Activated CD8-positive, alpha-beta T cell treated with anti-CD3 and anti-CD28 coated beads for 36 hours (primary cell): Measurements from ENCODE around the gene C7orf33. TPM values are rescaled to one million over a fixed set of nuclear protein-coding genes. Genes with fewer than 3 reads are reported as not detected.

Experiments
- ATAC-seq: fragments of 200-7000 bp; cut with Tn5 transposase; one replicate; pipeline ENCODE4 v1.10.0; 2021; ENCODE audit warnings: mild to moderate bottlenecking, moderate library complexity
- CTCF ChIA-PET: fragments of 350-600 bp; sonication (Branson Sonifier 250); formaldehyde crosslinking; loops from one replicate; lab custom pipeline; 2021; ENCODE audit warnings: antibody characterized with exemption; lab: Charles Lee
- POLR2A ChIA-PET: fragments of 350-600 bp; sonication (Branson Sonifier 250); formaldehyde crosslinking; loops from one replicate; lab custom pipeline; 2021; ENCODE audit warnings: antibody characterized with exemption; lab: Charles Lee
- DNase-seq: peaks from one replicate; pipeline ENCODE4 v3.0.0-alpha.2; 2020
- H3K27ac Mint-ChIP-seq: one replicate; pipeline ENCODE4 v1.8.0; 2021; ENCODE audit warnings: mild to moderate bottlenecking, mixed read lengths
- H3K27me3 Mint-ChIP-seq: one replicate; pipeline ENCODE4 v1.8.0; 2021; ENCODE audit warnings: mixed read lengths
- H3K36me3 Mint-ChIP-seq: one replicate; pipeline ENCODE4 v1.8.0; 2021; ENCODE audit warnings: low read depth, mixed read lengths
- H3K4me1 Mint-ChIP-seq: one replicate; pipeline ENCODE4 v1.8.0; 2021; ENCODE audit warnings: low read depth, mixed read lengths
- H3K4me3 Mint-ChIP-seq: one replicate; pipeline ENCODE4 v1.8.0; 2021; ENCODE audit warnings: mild to moderate bottlenecking, moderate library complexity, mixed read lengths
- H3K9me3 Mint-ChIP-seq: one replicate; pipeline ENCODE4 v1.8.0; 2021; ENCODE audit warnings: mixed read lengths
- intact Hi-C: fragments of 100-400 bp; cut with micrococcal nuclease; formaldehyde crosslinking; loops from one replicate; pipeline ENCODE4 v1.10.0; 2022
- total RNA-seq, 2 experiments: library from RNA; stranded (reverse); gene quantifications; one replicate each; pipeline ENCODE4 v1.2.3, GENCODE V29; 2021
- TF ChIP-seq, protein P1 (sequence below): fragments of 200-600 bp; IDR thresholded peaks from one replicate; pipeline ENCODE4 v1.8.0; 2022; ENCODE audit warnings: antibody characterized with exemption, mild to moderate bottlenecking

Gene C7orf33
- total RNA-seq, 2 experiments from 2014 or later: not detected

DNA sequence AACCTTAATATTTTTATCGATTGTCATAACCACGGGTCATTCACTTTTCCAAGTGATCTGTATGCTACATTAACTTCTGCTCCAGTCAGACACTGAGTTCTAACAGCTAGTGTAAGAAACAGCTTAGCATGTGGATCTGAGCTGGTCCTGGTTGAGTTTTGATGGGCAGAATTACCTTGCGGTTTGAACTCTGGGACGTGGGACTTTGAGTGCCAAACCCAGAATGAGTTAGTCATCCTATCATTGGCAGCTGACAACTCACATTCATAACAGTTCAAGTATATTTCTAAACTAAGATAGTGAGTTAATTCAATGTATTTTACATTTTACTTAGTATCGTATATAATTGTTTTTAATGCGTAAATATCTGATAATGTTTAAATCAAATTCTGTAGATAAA lies 43.2 kb downstream of the C7orf33 start:
- peaks cover 4% of the 10 kb centered on the region for H3K9me3 Mint-ChIP-seq
- H3K4me1 Mint-ChIP-seq: peaks cover 16% of the 10 kb centered on the region
- peaks cover 2% of the 10 kb centered on the region for H3K36me3 Mint-ChIP-seq
- H3K27me3 Mint-ChIP-seq: peaks cover 7% of the 10 kb centered on the region
- H3K27ac Mint-ChIP-seq: no peak overlapping the region
- CTCF ChIA-PET: interaction anchor here (1.4 kb wide), 1 partner anchor 20 kb away, joined by 4 read pairs; no protein-coding TSS in a partner anchor
- ATAC-seq (no peak), DNase-seq (no peak)
- TF ChIP-seq, protein P1, sequence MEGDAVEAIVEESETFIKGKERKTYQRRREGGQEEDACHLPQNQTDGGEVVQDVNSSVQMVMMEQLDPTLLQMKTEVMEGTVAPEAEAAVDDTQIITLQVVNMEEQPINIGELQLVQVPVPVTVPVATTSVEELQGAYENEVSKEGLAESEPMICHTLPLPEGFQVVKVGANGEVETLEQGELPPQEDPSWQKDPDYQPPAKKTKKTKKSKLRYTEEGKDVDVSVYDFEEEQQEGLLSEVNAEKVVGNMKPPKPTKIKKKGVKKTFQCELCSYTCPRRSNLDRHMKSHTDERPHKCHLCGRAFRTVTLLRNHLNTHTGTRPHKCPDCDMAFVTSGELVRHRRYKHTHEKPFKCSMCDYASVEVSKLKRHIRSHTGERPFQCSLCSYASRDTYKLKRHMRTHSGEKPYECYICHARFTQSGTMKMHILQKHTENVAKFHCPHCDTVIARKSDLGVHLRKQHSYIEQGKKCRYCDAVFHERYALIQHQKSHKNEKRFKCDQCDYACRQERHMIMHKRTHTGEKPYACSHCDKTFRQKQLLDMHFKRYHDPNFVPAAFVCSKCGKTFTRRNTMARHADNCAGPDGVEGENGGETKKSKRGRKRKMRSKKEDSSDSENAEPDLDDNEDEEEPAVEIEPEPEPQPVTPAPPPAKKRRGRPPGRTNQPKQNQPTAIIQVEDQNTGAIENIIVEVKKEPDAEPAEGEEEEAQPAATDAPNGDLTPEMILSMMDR: no peak
- intact Hi-C loops: no loop called here
- POLR2A ChIA-PET: no interaction called here
- no peak overlapping the region for H3K4me3 Mint-ChIP-seq

DNA sequence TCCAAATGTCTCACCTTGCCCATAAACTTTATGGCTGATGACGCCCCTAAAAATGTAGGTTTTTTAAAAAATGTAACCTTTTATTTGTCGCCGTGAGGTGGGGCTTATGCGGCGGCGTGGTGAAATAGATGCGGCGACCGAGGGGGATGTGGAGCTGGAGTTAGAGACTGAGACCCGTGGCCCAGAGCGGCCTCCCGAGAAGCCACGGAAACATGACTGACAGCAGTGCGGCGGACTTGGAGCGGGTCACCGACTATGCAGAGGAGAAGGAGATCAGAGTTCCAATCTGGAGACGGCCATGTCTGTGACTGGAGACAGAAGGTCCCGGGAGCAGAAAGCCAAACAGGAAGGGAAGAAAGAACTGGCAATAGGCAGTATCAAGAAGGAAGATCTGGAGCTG lies 46.5 kb downstream of the C7orf33 start:
- Mint-ChIP-seq H3K36me3 (peaks cover 2% of the 10 kb centered on the region), H3K4me1 (peaks cover 8% of the 10 kb centered on the region), H3K4me3 (no peak overlapping the region), H3K27ac (no peak overlapping the region), H3K27me3 (no peaks in the 10 kb centered on the region), H3K9me3 (peaks cover 4% of the 10 kb centered on the region)
- DNase-seq (no peak), ATAC-seq (no peak)
- ChIA-PET CTCF (no interaction called here), POLR2A (no interaction called here)
- intact Hi-C loops: no loop called here
- TF ChIP-seq, protein P1: no peak

DNA sequence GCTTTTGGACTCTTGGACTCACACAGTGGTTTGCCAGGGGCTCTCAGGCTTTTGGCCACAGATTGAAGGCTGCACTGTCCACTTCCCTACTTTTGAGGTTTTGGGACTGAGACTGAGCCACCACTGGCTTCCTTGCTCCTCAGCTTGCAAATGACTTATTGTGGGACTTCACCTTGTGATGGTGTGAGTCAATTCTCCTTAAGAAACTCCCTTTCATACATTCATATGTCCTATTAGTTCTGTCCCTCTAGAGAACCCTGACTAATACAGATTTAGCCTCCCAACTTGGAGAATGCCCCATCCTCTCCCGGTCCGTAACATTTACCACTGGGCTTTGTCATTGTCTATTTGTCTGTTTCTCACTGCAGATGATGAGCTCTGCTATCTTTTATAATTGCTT lies 55.3 kb downstream of the C7orf33 start:
- intact Hi-C loops: no loop called here
- peaks cover 12% of the 10 kb centered on the region for H3K27me3 Mint-ChIP-seq
- no peaks in the 10 kb centered on the region for H3K4me1 Mint-ChIP-seq
- no peak overlapping the region for H3K4me3 Mint-ChIP-seq
- DNase-seq (no peak), ATAC-seq (no peak)
- H3K27ac Mint-ChIP-seq: no peak overlapping the region
- TF ChIP-seq, protein P1: no peak
- H3K36me3 Mint-ChIP-seq: no peaks in the 10 kb centered on the region
- no peaks in the 10 kb centered on the region for H3K9me3 Mint-ChIP-seq
- ChIA-PET CTCF (no interaction called here), POLR2A (interaction anchor here (0.7 kb wide), 1 partner anchor 60 kb away, joined by 3 read pairs; no protein-coding TSS in a partner anchor)

DNA sequence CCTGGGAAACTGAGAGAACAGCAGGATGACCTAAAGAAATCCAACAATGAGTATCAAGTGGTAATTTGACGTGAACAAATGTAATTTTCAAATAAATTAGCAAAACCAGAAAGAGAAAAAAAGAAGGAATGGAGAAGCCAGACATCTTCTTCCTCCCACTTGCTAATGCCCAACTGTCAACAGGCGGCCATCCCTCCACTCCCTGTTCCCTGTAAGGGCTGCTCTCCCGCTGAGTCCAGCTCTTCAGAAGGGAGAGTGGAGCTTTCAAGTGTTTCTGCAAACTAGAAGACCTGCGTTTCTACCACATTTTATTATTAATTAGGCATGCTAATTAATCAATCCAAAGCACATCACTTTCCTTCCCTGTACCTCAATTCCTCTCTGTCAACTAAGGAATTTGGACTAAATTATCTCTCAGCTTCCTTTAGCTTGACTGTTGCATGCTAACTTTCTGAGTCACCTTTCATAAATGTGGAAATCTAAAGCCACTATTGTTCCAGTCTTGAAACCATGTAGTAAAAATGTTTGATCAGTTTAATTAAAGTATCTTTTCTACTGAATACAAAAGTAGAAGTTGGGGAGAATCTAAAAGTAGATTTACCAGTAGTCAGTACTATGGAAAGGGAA lies 59.8 kb downstream of the C7orf33 start:
- Mint-ChIP-seq H3K4me1 (no peaks in the 10 kb centered on the region), H3K27me3 (peaks cover 7% of the 10 kb centered on the region), H3K4me3 (no peak overlapping the region), H3K36me3 (no peaks in the 10 kb centered on the region), H3K27ac (no peak overlapping the region), H3K9me3 (no peaks in the 10 kb centered on the region)
- TF ChIP-seq, protein P1: no peak
- ChIA-PET CTCF (no interaction called here), POLR2A (no interaction called here)
- DNase-seq: no peak
- intact Hi-C loops: no loop called here
- no peak for ATAC-seq

DNA sequence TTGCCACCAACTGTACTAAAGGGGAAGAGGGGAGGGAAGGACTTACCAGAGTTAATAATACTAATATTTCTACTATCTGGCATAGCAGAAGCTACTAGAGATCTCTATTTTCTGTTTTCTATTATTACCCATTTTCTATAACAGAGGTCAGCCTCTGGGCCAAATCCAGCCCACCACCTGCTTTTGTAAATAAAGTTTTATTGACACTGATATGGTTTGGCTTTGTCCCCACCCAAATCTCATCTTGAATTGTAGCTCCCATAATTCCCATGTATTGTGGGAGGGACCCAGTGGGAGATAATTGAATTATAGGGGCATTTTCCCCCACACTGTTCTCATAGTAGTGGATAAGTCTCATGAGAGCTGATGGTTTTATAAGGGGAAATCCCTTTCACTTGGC lies 62.2 kb downstream of the C7orf33 start:
- Mint-ChIP-seq H3K36me3 (no peaks in the 10 kb centered on the region), H3K9me3 (no peaks in the 10 kb centered on the region), H3K4me3 (no peak overlapping the region), H3K27me3 (peaks cover 2% of the 10 kb centered on the region), H3K4me1 (no peaks in the 10 kb centered on the region), H3K27ac (no peak overlapping the region)
- intact Hi-C loops: no loop called here
- POLR2A ChIA-PET: interaction anchor here (1.1 kb wide), 1 partner anchor 130 kb away, joined by 3 read pairs; no protein-coding TSS in a partner anchor
- CTCF ChIA-PET: no interaction called here
- ATAC-seq: no peak
- DNase-seq: no peak
- TF ChIP-seq, protein P1: no peak
